Tibial nerve (tissue), 3 donors: ENCODE results near the gene AKT3.

Source experiments
- CTCF ChIP-seq, 5 experiments: fragments of 200-600 bp in 3 of 5; fragments of 450-650 bp in 2 of 5; sonication (generic) in 3 of 5; IDR thresholded peaks; one replicate each; pipeline ENCODE4 v1.5.1; 2016 to 2019; ENCODE audit warnings: antibody characterized with exemption in 5 of 5, mild to moderate bottlenecking in 3 of 5, moderate library complexity in 2 of 5
- POLR2A ChIP-seq, 2 donors: fragments of 450-650 bp; IDR thresholded peaks; one replicate each; pipeline ENCODE4 v1.6.1; 2017; ENCODE audit warnings: antibody characterized with exemption in 2 of 2, mild to moderate bottlenecking in 2 of 2, moderate library complexity in 2 of 2

DNA sequence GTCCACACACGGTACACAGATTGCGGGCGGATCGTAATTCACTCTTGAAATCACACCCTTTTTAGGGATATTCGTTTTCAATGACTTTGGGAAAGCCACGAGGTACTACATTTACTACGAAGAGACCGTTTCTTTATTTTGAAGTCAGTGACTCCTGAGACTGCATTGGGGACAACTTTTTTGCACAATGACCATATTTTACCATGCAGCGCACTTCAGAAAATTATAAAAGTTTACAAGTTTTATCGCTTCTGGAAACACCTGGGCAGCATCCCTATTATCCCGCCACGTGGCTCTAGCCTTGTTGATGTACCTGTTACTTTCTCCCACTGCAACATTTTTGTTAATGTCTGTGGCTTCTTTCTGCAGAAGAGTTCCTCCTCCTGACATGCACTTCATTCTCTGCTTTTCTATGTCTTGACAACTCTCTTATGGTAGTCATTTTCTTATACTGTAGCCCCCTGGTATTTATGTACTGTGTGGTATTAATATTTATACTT is 1.3 kb upstream of the AKT3 start:
- TF ChIP-seq CTCF (IDR thresholded peaks at IDR 0.05) (no peak), POLR2A (IDR thresholded peaks at IDR 0.05) (no peak)
